ENCODE measurements around the gene IDH1. TPM values are rescaled to one million over a fixed set of nuclear protein-coding genes. Genes with fewer than 3 reads are reported as not detected.

IDH1 gene
- total and polyA plus RNA-seq, 7 donors: 9.7 to 42.6 (median 16.5) TPM

GRCh38 chr2:208240619-208241209, 14.2 kb downstream of the IDH1 start:
- Histone ChIP-seq H3K27ac (no peak overlapping the region), H3K36me3 (ENCODE audit: insufficient read depth in 1 of 2, low read depth in 1 of 2) (peaks cover 11 to 98% of the 10 kb centered on the region in 2 donors), H3K4me3 (no peak overlapping the region), H3K9me3 (no peaks in the 10 kb centered on the region), H3K4me1 (no peaks in the 10 kb centered on the region), H3K27me3 (ENCODE audit: insufficient read depth in 3 of 3, low read length in 2 of 3) (no peaks in the 10 kb centered on the region)
- TF ChIP-seq CTCF (IDR thresholded peaks at IDR 0.05): no peak
- no peak for DNase-seq
- 96% methylated on average over 3 of the region's 3 CpGs for WGBS, 3 donors
- intact Hi-C loops (cut with DNase I): no loop called here
- ATAC-seq: no peak

DNA sequence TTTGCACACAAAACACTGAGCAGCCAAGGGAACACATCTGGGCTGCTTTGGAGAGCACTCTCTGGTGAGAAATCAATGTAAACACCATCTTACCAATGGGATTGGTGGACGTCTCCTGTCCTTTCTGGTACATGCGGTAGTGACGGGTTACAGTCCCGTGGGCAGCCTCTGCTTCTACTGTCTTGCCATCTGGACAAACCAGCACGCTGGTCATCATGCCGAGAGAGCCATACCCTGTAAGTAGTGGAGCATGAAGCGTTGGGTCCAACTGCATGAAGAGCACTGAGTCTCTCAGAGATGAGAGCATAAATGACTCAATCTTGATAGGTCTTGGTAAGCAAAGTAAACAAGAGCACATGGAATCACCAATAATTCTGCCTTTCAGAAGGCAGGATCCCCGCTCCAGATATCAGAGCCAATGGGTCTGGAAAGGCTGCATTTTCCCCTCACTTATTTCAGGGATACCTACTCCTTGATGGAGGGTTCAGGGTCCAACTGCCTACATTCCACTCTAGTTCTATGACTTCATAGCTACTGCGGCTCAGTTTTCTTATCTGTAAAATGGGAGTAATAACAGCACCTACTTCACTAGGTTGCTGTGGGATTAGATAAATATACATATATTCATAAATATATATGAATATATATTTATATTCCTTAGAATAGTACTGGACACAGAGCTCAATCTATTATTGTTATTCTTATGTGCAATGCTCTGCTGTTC, 14.9 kb downstream of the IDH1 start:
- H3K27ac ChIP-seq: no peak overlapping the region
- H3K36me3 ChIP-seq (ENCODE audit: insufficient read depth in 1 of 2, low read depth in 1 of 2): peaks cover 11 to 97% of the 10 kb centered on the region in 2 donors
- DNase-seq: no peak
- no peak overlapping the region for H3K4me3 ChIP-seq
- 95 to 96% (median 95%) methylated on average over 9 of the region's 9 CpGs for WGBS, 3 donors
- intact Hi-C loops (cut with DNase I): no loop called here
- H3K27me3 ChIP-seq (ENCODE audit: insufficient read depth in 3 of 3, low read length in 2 of 3): no peaks in the 10 kb centered on the region
- no peak for TF ChIP-seq CTCF (IDR thresholded peaks at IDR 0.05)
- no peaks in the 10 kb centered on the region for H3K9me3 ChIP-seq
- no peak for ATAC-seq
- H3K4me1 ChIP-seq: no peaks in the 10 kb centered on the region

DNA sequence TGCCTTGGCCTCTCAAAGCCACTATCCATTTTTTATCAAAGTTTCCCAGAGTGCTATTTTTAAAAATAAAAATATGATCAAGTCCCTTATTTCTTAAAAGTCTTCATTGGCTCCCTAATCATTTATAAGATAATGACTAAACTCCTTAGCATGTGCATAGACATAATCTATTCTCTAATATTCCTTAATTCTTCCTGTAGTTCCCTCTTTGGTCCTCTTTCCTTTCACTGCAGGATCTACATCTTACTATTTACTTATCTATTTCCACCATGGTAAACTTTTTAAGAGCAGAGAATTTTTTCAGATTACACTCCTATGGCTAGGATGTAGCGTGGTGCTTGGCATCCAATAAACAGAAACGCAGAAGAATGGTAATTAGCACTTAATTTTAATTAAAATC, 19.0 kb downstream of the IDH1 start:
- no peak for TF ChIP-seq CTCF (IDR thresholded peaks at IDR 0.05)
- intact Hi-C loops (cut with DNase I): no loop called here
- H3K36me3 ChIP-seq (ENCODE audit: insufficient read depth in 1 of 2, low read depth in 1 of 2): peaks cover 2 to 57% of the 10 kb centered on the region in 2 donors

DNA sequence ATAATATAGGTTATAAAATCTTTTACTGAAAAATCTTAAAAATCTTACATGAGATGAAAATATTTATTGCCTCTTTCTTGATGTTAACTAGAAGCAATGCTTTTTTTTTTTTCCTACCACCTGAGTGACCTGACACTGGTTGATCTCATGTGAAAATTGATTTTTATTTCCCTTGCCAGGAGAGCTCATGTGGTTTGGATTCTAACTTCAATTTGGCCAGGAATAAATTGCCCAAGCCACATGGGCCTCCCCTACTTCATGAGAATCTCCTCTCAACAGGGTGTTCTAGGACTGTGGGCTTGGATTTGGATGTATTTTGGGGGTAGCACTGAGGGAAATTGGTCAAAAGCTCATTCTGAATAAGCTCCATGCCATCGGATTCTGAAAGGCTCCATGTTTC, 20.1 kb downstream of the IDH1 start:
- Histone ChIP-seq H3K4me3 (no peak overlapping the region), H3K36me3 (ENCODE audit: insufficient read depth in 1 of 2, low read depth in 1 of 2) (peaks cover 2 to 46% of the 10 kb centered on the region in 2 donors), H3K4me1 (no peaks in the 10 kb centered on the region), H3K9me3 (no peaks in the 10 kb centered on the region), H3K27me3 (ENCODE audit: insufficient read depth in 3 of 3, low read length in 2 of 3) (no peaks in the 10 kb centered on the region), H3K27ac (no peak overlapping the region)
- DNase-seq (no peak), ATAC-seq (no peak)
- intact Hi-C loops (cut with DNase I): no loop called here
- WGBS, 3 donors: 81 to 94% (median 90%) methylated on average over 1 of the region's 1 CpG
- no peak for TF ChIP-seq CTCF (IDR thresholded peaks at IDR 0.05)

More for the DNA sequence above, 19.0 kb downstream of the IDH1 start:
- no peaks in the 10 kb centered on the region for H3K27me3 ChIP-seq (ENCODE audit: insufficient read depth in 3 of 3, low read length in 2 of 3)
- H3K9me3 ChIP-seq: no peaks in the 10 kb centered on the region
- H3K27ac ChIP-seq: no peak overlapping the region
- DNase-seq: no peak
- no peak for ATAC-seq
- no peak overlapping the region for H3K4me3 ChIP-seq
- no peaks in the 10 kb centered on the region for H3K4me1 ChIP-seq
- WGBS, 3 donors: 69 to 99% (median 98%) methylated on average over 2 of the region's 2 CpGs
